Stimulated activated memory B cell treated with anti-CD40 and anti-IgM and Interleukin-4, amounts not matched to agents 10 μg/mL and 1 μg/mL and 100 μg/mL, for 72 hours (primary cell): ENCODE data around the gene HAGHL.

ENCODE experiments used
- ATAC-seq: fragments of 150-1000 bp; cut with Tn5 transposase; 2 replicates; pipeline ENCODE4 v1.10.0; 2021
- H3K27ac Mint-ChIP-seq: one replicate; pipeline ENCODE4 v1.8.0; 2022; ENCODE audit warnings: mild to moderate bottlenecking, mixed read lengths
- H3K27me3 Mint-ChIP-seq: one replicate; pipeline ENCODE4 v1.8.0; 2022; ENCODE audit warnings: mixed read lengths
- H3K36me3 Mint-ChIP-seq: one replicate; pipeline ENCODE4 v1.8.0; 2022; ENCODE audit warnings: mixed read lengths
- H3K4me1 Mint-ChIP-seq: one replicate; pipeline ENCODE4 v1.8.0; 2022; ENCODE audit warnings: mixed read lengths
- H3K4me3 Mint-ChIP-seq: one replicate; pipeline ENCODE4 v1.8.0; 2022; ENCODE audit warnings: mild to moderate bottlenecking, moderate library complexity, mixed read lengths
- H3K9me3 Mint-ChIP-seq: one replicate; pipeline ENCODE4 v1.8.0; 2022; ENCODE audit warnings: mixed read lengths

Gene HAGHL, protein sequence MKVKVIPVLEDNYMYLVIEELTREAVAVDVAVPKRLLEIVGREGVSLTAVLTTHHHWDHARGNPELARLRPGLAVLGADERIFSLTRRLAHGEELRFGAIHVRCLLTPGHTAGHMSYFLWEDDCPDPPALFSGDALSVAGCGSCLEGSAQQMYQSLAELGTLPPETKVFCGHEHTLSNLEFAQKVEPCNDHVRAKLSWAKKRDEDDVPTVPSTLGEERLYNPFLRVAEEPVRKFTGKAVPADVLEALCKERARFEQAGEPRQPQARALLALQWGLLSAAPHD

DNA sequence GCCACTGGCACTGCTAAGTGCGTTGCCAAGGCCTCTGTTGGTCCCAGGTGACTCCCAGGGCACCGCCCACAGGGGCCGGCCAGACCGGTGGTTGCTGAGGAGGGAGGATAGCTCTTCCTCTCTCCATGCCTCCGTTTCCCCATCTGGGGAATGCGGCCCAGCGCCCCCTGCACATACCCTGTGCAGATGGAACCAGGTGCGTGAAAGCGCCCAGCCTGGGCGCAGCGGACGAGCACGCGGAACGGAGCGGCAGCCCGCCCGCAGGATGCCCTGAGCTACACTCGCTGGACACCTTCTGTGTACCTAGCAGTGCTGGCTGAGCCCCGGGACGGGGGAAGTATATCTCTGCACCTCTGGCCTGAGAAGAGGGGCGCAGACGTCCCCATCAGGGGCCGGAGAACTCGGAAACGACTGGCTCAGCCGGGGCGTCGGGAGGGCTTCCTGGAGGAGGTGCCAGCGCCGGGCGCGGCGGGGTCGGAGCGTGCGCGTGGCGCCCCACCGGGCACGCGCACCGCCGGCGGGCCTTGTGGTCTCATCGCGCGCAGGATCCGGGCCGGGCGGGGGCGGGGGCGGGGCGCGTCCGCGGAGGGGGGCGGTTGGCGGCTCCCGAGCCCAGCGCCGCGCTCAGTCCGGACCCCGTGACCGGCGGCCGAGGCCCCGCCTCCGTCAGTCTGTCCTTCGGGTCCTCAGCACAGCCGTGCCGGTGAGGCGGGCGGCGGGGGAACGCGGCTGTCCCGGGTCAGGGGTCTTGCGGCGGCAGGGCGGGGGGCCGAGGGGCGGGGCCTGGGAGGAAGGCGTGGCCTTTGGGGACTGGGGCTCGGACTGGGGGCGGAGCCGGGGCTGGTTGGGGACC is at the start of gene HAGHL, which contains the start of gene CCDC78:
TSS of gene HAGHL (plus strand) at position 669 of the 853 bp plus-strand sequence. CDS start 404 bp downstream, outside the sequence.
TSS of gene CCDC78 (minus strand) at position 6 of the 853 bp plus-strand sequence. CDS start 76 bp downstream, outside the sequence.
- ATAC-seq = peak; percentile 62
- Mint-ChIP-seq H3K9me3 (no peaks in the 10 kb centered on the region), H3K27ac (peak within 1 kb of the TSS; percentile 70), H3K4me3 (peak within 1 kb of the TSS; percentile 84), H3K36me3 (peaks cover 6% of the 10 kb centered on the region), H3K4me1 (peaks cover 36% of the 10 kb centered on the region), H3K27me3 (no peaks in the 10 kb centered on the region)

DNA sequence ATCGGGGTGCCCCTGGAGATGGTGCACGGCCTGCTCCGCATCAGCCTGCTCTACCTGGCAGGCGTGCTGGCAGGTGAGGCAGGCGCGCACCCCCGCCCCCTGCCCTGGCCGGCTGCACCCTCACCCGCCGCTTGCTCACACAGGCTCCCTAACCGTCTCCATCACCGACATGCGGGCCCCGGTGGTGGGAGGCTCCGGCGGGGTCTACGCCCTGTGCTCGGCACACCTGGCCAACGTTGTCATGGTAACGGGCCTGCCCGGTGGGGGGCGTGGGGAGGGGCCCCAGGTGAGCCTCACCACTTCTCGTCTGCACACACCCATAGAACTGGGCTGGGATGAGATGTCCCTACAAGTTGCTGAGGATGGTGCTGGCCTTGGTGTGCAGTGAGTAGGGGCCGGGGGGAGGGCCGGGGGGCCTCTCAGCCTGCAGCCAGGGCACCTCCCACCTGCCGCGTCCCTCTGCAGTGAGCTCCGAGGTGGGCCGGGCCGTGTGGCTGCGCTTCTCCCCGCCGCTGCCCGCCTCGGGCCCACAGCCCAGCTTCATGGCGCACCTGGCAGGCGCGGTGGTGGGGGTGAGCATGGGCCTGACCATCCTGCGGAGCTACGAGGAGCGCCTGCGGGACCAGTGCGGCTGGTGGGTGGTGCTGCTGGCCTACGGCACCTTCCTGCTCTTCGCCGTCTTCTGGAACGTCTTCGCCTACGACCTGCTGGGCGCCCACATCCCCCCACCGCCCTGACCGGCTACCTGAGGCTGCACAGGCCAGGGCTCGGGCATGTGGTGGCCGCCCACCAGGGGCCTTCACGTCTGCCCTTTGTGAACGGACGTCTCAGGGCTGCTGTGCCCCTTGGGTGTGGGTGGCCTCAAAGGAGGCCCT is 49.4 kb upstream of the HAGHL start:
- Mint-ChIP-seq H3K36me3 (peaks cover 27% of the 10 kb centered on the region), H3K4me1 (peaks cover 43% of the 10 kb centered on the region), H3K27ac (no peak overlapping the region), H3K4me3 (no peak overlapping the region), H3K27me3 (peaks cover 13% of the 10 kb centered on the region), H3K9me3 (no peaks in the 10 kb centered on the region)
- ATAC-seq = no peak

DNA sequence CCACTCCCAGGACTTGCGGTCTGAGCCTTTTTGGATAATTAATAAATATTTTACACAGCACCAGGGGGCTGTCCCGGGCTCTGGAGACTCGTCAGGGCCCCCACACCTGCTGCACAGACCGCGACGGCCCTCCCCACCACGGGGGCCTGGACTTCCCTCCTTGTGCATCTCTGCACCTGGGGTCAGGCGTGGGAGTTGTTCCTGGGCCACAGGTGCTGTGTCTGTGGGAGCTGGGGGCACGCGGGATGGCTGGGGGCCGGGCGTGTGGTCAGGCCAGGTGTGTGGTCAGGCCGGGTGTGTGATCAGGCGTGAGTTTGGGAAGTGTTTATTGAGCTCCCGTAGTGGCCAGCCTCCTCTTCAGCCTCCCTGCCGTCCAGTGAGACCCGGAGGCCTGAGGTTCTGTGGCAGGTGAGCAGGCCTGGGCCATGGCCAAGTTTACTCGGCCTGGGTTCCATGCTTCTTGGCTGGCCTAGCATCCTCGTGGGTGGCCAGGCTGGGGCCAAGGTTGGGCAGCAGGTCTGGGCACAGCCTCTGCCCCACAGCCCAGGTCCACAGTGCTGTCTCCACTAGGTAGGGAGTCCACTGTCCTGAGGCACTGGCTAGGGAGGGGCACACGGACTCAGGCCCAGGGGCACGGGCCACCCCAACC is 48.6 kb upstream of the HAGHL start:
- Mint-ChIP-seq H3K9me3 (no peaks in the 10 kb centered on the region), H3K4me1 (peaks cover 51% of the 10 kb centered on the region), H3K36me3 (peaks cover 28% of the 10 kb centered on the region), H3K27me3 (peaks cover 13% of the 10 kb centered on the region), H3K27ac (no peak overlapping the region), H3K4me3 (peak overlapping the region; percentile 11)
- no peak for ATAC-seq

DNA sequence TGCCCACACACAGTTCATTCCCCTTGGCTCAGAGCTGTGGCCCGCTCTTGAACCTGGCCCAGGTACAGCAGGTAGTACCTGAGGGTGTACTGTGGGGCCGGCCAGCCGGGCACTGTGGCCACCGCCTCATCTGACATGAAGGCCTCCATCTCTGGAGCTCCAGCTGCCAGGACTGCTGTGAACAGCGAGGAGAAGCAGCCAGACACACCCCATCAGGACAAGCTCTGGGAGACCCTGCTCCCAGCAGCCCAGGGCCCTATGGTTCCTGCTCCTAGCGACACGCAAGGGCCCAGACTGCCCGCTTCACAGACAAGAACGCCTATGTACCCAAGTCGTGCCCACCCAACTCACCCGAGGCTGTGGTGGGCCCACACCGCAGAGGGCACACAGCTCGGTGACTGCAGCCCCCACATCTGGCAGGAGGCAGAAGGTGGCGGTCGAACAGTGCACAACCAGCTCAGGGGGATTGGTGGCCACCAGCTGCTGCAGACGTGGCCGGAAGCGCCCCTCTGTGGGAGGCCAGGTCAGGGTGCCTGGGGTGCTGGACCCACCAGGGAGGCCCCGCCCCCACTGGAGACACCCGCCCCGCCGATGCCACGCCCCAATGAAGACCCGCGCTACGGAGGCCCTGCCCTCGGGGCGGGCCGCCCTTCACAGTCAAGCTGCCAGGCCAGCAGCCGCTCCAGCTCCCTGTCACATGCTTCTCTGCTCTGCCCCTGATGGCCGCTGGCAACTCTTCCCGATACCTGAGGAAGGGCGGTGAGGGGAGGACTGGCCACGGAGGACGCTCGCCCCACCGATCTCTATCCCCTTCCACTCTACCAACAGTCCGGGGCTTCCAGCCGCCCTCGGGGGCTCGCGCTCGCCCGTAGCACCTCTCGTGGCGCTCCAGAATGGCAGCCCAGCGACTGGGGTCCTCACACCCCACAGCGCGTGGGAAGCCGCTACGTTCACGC is 47.8 kb upstream of the HAGHL start:
- Mint-ChIP-seq H3K27me3 (peaks cover 13% of the 10 kb centered on the region), H3K36me3 (peaks cover 25% of the 10 kb centered on the region), H3K4me1 (peaks cover 54% of the 10 kb centered on the region), H3K4me3 (peak overlapping the region; percentile 69), H3K27ac (peak overlapping the region; percentile 67), H3K9me3 (no peaks in the 10 kb centered on the region)
- no peak for ATAC-seq

DNA sequence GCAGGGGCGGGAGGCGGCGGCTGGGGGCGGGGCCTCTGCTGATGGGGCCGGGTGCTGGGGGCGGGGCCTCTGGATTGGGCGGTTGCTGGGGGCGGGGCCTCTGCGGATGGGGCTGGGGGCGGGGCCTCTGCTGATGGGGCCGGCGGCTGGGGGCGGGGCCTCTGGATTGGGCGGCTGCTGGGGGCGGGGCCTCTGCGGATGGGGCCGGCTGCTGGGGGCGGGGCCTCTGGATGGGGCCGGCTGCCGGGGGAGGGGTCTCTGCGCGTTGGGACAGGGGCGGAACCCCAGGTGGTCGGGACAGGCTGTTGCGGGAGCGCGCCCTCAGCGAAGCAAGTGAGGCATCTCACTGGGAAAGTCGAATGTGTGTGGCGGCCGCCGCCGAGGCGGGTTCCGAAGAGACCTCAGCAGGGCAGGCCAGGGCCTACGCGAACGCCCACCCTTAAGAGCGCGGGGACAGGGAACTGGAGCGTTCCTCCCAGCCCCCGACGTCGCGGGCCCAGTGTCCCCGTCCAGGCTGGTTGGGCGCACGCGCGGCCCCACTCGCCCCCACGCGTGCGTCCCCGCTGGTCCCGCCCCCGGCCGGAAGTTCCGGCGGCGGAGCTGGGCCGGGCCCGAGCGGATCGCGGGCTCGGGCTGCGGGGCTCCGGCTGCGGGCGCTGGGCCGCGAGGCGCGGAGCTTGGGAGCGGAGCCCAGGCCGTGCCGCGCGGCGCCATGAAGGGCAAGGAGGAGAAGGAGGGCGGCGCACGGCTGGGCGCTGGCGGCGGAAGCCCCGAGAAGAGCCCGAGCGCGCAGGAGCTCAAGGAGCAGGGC is 46.9 kb upstream of the HAGHL start, which contains the start of gene STUB1:
TSS of gene STUB1 (plus strand) at position 597 of the 811 bp plus-strand sequence. CDS start at position 713, 116 bp downstream.
- Mint-ChIP-seq H3K27ac (peak within 1 kb of the TSS; percentile 67), H3K9me3 (no peaks in the 10 kb centered on the region), H3K4me3 (peak within 1 kb of the TSS; percentile 84), H3K27me3 (peaks cover 8% of the 10 kb centered on the region), H3K36me3 (peaks cover 19% of the 10 kb centered on the region), H3K4me1 (peaks cover 58% of the 10 kb centered on the region)
- peak; percentile 67 for ATAC-seq

DNA sequence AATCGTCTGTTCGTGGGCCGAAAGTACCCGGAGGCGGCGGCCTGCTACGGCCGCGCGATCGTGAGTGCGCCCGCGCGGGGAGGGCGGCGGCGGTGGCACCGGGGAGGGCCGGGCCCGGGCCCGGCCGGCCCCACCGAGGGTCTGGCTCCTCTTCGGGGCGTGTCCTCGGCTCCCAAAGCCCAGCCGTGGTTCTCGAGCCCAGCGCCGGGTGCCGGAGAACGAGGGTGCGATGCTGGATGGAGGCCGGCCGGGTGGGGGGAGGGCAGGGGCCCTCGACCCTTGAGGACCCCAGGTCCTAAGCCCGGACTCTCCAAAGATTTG is 46.3 kb upstream of the HAGHL start:
- Mint-ChIP-seq H3K27me3 (peaks cover 2% of the 10 kb centered on the region), H3K4me1 (peaks cover 56% of the 10 kb centered on the region), H3K9me3 (no peaks in the 10 kb centered on the region), H3K27ac (peak overlapping the region; percentile 67), H3K4me3 (peak overlapping the region; percentile 84), H3K36me3 (peaks cover 18% of the 10 kb centered on the region)
- no peak for ATAC-seq

DNA sequence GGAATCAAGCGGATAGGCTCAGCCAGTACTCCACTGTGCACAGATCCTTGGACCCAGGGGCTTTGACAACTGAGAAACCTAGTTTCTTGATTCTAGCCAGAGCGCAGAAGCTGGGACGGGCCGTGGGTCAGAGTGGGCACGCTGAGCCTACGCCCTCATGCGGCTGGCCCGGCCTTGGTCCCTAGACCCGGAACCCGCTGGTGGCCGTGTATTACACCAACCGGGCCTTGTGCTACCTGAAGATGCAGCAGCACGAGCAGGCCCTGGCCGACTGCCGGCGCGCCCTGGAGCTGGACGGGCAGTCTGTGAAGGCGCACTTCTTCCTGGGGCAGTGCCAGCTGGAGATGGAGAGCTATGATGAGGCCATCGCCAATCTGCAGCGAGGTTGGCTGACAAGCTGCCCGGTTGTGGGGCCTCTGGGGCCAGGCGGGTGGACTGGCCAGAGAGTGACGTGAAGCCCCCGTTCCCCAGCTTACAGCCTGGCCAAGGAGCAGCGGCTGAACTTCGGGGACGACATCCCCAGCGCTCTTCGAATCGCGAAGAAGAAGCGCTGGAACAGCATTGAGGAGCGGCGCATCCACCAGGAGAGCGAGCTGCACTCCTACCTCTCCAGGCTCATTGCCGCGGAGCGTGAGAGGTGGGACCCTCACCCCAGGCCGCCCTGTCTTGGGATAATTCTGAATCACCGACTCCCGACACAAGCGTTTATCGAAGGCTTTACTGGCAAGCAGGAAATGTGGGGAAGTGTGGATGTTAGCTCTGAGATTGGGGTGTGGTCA is 45.8 kb upstream of the HAGHL start:
- no peaks in the 10 kb centered on the region for H3K9me3 Mint-ChIP-seq
- H3K36me3 Mint-ChIP-seq = peaks cover 21% of the 10 kb centered on the region
- no peaks in the 10 kb centered on the region for H3K27me3 Mint-ChIP-seq
- peaks cover 56% of the 10 kb centered on the region for H3K4me1 Mint-ChIP-seq
- no peak for ATAC-seq
- H3K4me3 Mint-ChIP-seq = peak overlapping the region; percentile 84
- H3K27ac Mint-ChIP-seq = peak overlapping the region; percentile 67

DNA sequence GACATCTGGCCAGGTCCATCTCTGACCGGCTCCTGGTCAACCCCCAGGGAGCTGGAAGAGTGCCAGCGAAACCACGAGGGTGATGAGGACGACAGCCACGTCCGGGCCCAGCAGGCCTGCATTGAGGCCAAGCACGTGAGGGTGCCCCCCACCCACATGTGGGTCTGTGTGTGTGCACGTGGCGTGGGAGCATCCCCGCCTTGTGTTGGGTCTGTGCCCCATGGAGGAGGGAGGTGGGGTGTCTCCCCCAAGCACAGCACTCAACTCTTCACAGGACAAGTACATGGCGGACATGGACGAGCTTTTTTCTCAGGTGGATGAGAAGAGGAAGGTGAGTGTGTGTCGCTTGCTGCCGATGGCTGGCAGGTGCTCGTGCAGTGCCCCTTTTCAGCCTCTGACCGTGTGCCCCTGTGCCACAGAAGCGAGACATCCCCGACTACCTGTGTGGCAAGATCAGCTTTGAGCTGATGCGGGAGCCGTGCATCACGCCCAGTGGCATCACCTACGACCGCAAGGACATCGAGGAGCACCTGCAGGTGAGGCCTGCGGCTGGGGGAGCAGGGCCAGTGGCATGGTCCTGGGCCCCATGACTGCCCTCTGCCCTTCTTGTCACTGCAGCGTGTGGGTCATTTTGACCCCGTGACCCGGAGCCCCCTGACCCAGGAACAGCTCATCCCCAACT is 45.0 kb upstream of the HAGHL start:
- Mint-ChIP-seq H3K4me1 (peaks cover 56% of the 10 kb centered on the region), H3K4me3 (peak overlapping the region; percentile 84), H3K9me3 (no peaks in the 10 kb centered on the region), H3K36me3 (peaks cover 25% of the 10 kb centered on the region), H3K27ac (no peak overlapping the region), H3K27me3 (no peaks in the 10 kb centered on the region)
- no peak for ATAC-seq

DNA sequence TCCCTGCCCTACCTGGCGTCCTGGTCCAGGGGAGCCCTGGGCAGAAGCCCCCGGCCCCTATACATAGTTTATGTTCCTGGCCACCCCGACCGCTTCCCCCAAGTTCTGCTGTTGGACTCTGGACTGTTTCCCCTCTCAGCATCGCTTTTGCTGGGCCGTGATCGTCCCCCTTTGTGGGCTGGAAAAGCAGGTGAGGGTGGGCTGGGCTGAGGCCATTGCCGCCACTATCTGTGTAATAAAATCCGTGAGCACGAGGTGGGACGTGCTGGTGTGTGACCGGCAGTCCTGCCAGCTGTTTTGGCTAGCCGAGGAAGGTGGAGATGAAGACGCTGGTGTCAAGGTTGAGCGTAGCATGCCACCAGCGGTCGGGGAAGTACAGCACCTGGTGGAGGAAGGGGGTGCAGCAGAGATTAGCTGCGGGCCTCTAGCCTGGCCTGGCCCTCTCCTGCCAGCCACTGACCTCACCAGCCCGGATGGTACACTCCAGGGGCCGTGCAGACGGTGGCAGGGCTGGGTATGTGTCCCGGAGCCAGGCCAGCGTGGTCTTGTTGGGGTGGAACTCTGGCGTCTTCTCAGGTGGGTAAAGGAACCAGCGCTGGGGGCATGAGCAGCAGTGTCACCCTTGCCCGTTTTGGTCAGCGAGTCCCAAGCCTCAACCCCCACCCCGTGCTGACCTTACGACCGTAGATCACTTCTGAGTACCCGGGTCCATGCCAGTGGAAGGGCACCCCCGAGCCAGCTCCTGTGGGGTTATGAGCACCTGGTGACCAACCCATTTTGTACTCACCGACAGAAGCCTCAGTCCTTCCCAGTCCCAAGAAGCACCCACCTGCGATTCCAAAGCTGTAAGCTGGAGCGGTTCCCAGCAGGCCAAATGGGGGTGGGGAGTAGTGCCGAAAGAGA is 44.2 kb upstream of the HAGHL start:
- peaks cover 56% of the 10 kb centered on the region for H3K4me1 Mint-ChIP-seq
- H3K9me3 Mint-ChIP-seq = no peaks in the 10 kb centered on the region
- H3K27ac Mint-ChIP-seq = peak overlapping the region; percentile 81
- no peaks in the 10 kb centered on the region for H3K27me3 Mint-ChIP-seq
- H3K36me3 Mint-ChIP-seq = peaks cover 25% of the 10 kb centered on the region
- peak overlapping the region; percentile 84 for H3K4me3 Mint-ChIP-seq
- no peak for ATAC-seq

DNA sequence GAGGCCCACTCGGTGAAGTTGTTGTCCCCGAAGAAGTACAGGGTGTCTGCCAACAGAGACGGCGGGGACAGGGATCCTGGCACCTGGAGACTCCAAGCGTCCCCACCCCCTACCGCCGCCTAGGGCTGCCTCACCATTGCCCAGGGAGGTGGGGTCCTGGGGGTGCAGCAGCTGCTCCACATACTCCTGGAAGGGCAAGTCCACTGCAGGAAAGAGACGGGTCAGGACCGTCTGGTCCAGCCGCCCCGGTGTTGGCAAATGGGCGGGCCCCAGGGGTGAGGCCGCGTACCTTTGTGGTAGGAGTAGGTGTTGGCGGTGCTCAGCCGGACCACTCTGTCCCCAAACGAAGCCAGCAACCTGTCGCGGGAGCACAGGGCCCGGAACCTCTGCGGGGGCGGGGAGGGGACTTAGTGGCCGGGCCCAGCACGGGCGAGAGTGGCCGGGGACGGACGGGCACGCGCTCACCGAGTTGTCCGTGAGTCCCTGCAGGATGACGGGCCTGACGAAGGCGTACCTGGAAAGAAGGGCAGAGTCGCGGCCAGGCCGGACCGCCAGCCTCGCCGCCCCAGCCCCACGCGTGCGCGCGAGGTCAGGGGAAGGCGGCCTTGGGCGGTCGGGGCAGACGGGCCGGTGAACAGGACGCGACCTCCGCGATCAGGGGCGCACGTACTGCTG is 43.4 kb upstream of the HAGHL start:
- Mint-ChIP-seq H3K36me3 (peaks cover 25% of the 10 kb centered on the region), H3K4me1 (peaks cover 51% of the 10 kb centered on the region), H3K27me3 (no peaks in the 10 kb centered on the region), H3K9me3 (no peaks in the 10 kb centered on the region), H3K4me3 (peak overlapping the region; percentile 84), H3K27ac (peak overlapping the region; percentile 81)
- ATAC-seq = no peak
